Spleen (tissue), 11 donors: Measurements from ENCODE around the gene LSMEM2. TPM values are rescaled to one million over a fixed set of nuclear protein-coding genes. Genes with fewer than 3 reads are reported as not detected.
"Not testable (repeated sequence)": the region's sequence is repeated elsewhere in the genome, so short reads cannot be mapped to it uniquely, and the experiment has no call there.

ENCODE experiments used
- DNase-seq: peaks from one replicate; pipeline ENCODE4 v3.0.0-alpha.2; 2020
- H3K27ac ChIP-seq, 8 donors: fragments of 200-600 bp; sonication (generic) in 7 of 8; 1 replicate in 4 of 8; 2 replicates in 4 of 8; pipeline versions ENCODE4 v1.5.0 to v1.8.0; 2016 to 2021; ENCODE audit warnings: inconsistent platforms in 4 of 8, mild to moderate bottlenecking in 4 of 8, moderate library complexity in 1 of 8
- H3K27me3 ChIP-seq, 7 donors: fragments of 200-600 bp; sonication (generic) in 6 of 7; replicated peaks in 1 of 7; 1 replicate in 4 of 7; 2 replicates in 3 of 7; pipeline versions ENCODE4 v1.5.0 to v1.8.0; 2016 to 2021; ENCODE audit warnings: inconsistent platforms in 3 of 7, mild to moderate bottlenecking in 1 of 7
- H3K36me3 ChIP-seq, 6 donors: fragments of 200-600 bp; sonication (generic) in 5 of 6; 1 replicate in 4 of 6; 2 replicates in 2 of 6; pipeline versions ENCODE4 v1.5.0 to v1.8.0; 2016 to 2021; ENCODE audit warnings: inconsistent platforms in 2 of 6
- H3K4me1 ChIP-seq, 6 donors: fragments of 200-600 bp; sonication (generic) in 5 of 6; 1 replicate in 3 of 6; 2 replicates in 3 of 6; pipeline versions ENCODE4 v1.5.0 to v1.8.0; 2016 to 2021; ENCODE audit warnings: inconsistent platforms in 3 of 6
- H3K4me3 ChIP-seq, 8 donors: fragments of 200-600 bp; sonication (generic) in 7 of 8; 1 replicate in 4 of 8; 2 replicates in 4 of 8; pipeline versions ENCODE4 v1.5.0 to v1.8.0; 2016 to 2021; ENCODE audit warnings: inconsistent platforms in 4 of 8, mild to moderate bottlenecking in 4 of 8, moderate library complexity in 2 of 8
- H3K9me3 ChIP-seq, 8 donors: fragments of 200-600 bp; sonication (generic) in 7 of 8; 1 replicate in 4 of 8; 2 replicates in 4 of 8; pipeline versions ENCODE4 v1.5.0 to v1.8.0; 2016 to 2021; ENCODE audit warnings: inconsistent platforms in 4 of 8
- CTCF ChIP-seq, 11 experiments: fragments of 200-600 bp in 7 of 11; fragments of 450-650 bp in 4 of 11; sonication (generic) in 4 of 11; IDR thresholded peaks in 8 of 11; conservative IDR thresholded peaks in 3 of 11; 1 replicate in 7 of 11; 2 replicates in 4 of 11; pipeline versions ENCODE4 v1.4.0 to v1.8.0; 2016 to 2021; ENCODE audit warnings: antibody characterized with exemption in 11 of 11, inconsistent platforms in 4 of 11, mild to moderate bottlenecking in 1 of 11
- POLR2A ChIP-seq, 3 donors: fragments of 450-650 bp; IDR thresholded peaks; one replicate each; pipeline ENCODE4 v1.5.1; 2017; ENCODE audit warnings: antibody characterized with exemption in 3 of 3, mild to moderate bottlenecking in 1 of 3
- POLR2AphosphoS5 ChIP-seq, 3 donors: sonication (generic); formaldehyde crosslinking; IDR thresholded peaks; one replicate each; pipeline ENCODE4 v1.5.1; 2017; ENCODE audit warnings: antibody characterized with exemption in 3 of 3
- WGBS, 5 donors: extraction: QIAGEN DNeasy Blood & Tissue Kit in 3 of 5; methylation state at CpG; one replicate each; pipeline versions ENCODE4 v1.1.5 to v1.1.7; 2013 to 2018; 5-methylcytosine and 5-hydroxymethylcytosine counted together
- intact Hi-C: fragments of 100-400 bp; cut with DNase I; formaldehyde crosslinking; loops from one replicate; pipeline ENCODE4 v1.15.0; 2023; ENCODE audit warnings: low total_unique reads
- polyA plus RNA-seq, 3 donors: library from polyadenylated mRNA; stranded (reverse); fragments of 200-250 nt; gene quantifications; one replicate each; pipeline ENCODE4 v1.2.1, GENCODE V29; 2013
- total RNA-seq, 7 donors: library from RNA; depleted of rRNA in 3 of 7; stranded (reverse); fragments of >200 nt in 3 of 7; fragmentation: NEBNext Ultra II Directional in 4 of 7; extraction: Animal tissue kit (Norgen Biotek cat#: 25700) in 4 of 7; gene quantifications; one replicate each; pipeline versions ENCODE4 v1.1.0 to v1.2.1, GENCODE V29; 2016 to 2021
- donor health status: healthy with polysubstance abuse.
- donor health status: DM: no; HTN: no; CAD: no; lungs with moderate emphysema.
- donor health status: DM: no; HTN: no; CAD: no.
- donor health status: Bipolar disorder and iron deficiency.
- donor health status: healthy.
- donor health status: DM: no; HTN: no; CAD: no.
- donor health status: DM: yes; HTN: yes; CAD: no.

The LSMEM2 gene
- total and polyA plus RNA-seq, 10 donors, result 0.06 to 0.46 (median 0.24) TPM; not detected in 6

DNA sequence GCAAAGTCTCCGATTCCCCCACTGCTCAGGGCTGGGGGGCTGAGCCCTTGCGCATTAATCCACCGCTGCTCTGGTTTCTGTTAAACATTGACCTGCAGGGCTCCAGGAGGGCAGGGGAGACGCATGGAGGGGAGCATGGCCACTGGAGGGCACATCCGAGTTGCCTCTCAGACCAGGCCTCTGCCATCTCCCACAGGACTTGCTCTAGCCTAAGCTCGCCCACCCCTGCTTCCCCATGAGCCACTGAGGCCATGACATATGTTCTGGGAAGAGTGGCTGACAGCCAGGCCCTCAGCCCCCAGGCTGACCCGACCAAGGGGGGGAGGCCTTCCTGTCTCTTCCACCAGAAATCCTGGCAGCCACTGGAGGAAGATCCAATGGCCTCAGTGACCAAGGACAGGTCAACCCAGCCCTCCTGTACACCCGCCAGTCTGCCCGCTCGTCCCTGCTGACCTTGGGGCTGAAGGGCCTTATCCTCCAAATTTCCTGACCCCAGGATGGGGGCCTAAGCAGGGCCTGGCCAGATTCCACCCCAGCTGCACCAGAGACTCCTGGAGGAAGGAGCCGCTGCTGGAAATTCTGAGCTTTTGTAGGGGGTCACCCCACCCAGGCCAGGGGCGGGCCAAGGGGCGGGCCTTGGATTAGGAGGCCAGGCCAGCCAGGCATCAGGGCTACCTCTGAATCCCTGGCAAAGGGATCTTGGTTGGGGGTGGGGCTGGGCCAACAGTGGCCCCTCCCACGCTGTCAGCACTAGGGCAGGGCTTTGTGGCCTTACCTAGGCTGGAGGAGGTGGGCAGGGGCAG lies 24.3 kb downstream of the LSMEM2 start, which contains the start of gene HYAL1:
Gene HYAL1, minus strand, starts transcription at position 562 of the 803 bp plus-strand sequence. CDS start 618 bp downstream, outside the sequence.
- DNase-seq, result peak; percentile 91
- peak within 1 kb of the TSS; percentile 2 to 98 (median 94) for H3K27ac ChIP-seq

DNA sequence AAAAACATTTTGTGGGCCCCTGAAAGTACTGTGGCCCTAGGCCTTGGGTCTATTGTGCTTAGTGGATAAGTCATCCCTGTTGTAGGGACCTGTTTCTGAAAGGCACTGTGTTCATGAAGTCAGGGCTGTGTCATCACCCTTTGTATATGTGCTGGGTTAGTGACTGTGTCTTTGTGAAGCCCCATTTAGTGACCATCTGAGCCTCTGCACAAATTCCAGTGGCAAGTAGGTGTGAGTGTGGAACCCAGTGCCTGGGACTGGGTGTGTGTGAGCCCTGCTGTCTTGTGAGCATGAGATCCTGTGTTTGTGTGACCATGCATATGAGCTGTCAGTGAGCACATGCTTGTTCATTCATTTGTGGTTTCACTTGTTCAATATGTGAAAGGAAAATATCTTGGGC lies 25.7 kb downstream of the LSMEM2 start:
- Histone ChIP-seq H3K36me3 (peaks cover 0 to 19% (median 3%) of the 10 kb centered on the region in 6 donors), H3K4me3 (no peak overlapping the region), H3K4me1 (peaks cover 7 to 62% (median 32%) of the 10 kb centered on the region in 6 donors), H3K27ac (peak overlapping the region in 4 of 8 donors; percentile 3 to 38 (median 20)), H3K27me3 (no peaks in the 10 kb centered on the region), H3K9me3 (peaks cover 0 to 20% (median 14%) of the 10 kb centered on the region in 8 donors)
- intact Hi-C loops, result no loop called here
- no peak for DNase-seq
- peak in 1 of 3 donors; percentile 51 for TF ChIP-seq POLR2AphosphoS5 (IDR thresholded peaks at IDR 0.05)
- no peak for TF ChIP-seq POLR2A (IDR thresholded peaks at IDR 0.05)
- no peak for TF ChIP-seq CTCF (IDR thresholded peaks at IDR 0.05 in 8 of 11, conservative IDR thresholded peaks at IDR 0.05 in 3 of 11)

More for the DNA sequence above, 24.3 kb downstream of the LSMEM2 start, which contains the start of gene HYAL1:
- Histone ChIP-seq H3K27me3 (no peaks in the 10 kb centered on the region), H3K4me3 (peak within 1 kb of the TSS; percentile 6 to 90 (median 34)), H3K36me3 (peaks cover 0 to 8% (median 0%) of the 10 kb centered on the region in 6 donors), H3K9me3 (peaks cover 0 to 10% (median 5%) of the 10 kb centered on the region in 8 donors), H3K4me1 (peaks cover 14 to 70% (median 38%) of the 10 kb centered on the region in 6 donors)
- TF ChIP-seq POLR2A (IDR thresholded peaks at IDR 0.05) (no peak), CTCF (IDR thresholded peaks at IDR 0.05 in 8 of 11, conservative IDR thresholded peaks at IDR 0.05 in 3 of 11) (peak in 1 of 11 experiments; percentile 34), POLR2AphosphoS5 (IDR thresholded peaks at IDR 0.05) (peak; percentile 86 to 88 (median 86))
- WGBS, 5 donors, result 38 to 73% (median 56%) methylated on average over 9 to 14 of the region's 14 CpGs
- intact Hi-C loops, result no loop called here

- peaks cover 6 to 49% (median 26%) of the 10 kb centered on the region in 6 donors for H3K4me1 ChIP-seq
- DNase-seq, H3K27me3 ChIP-seq, intact Hi-C loops: not testable (repeated sequence)
- peak overlapping the region in 6 of 8 donors; percentile 14 to 64 (median 36) for H3K4me3 ChIP-seq
- H3K27ac ChIP-seq, result peak overlapping the region in 6 of 8 donors; percentile 43 to 88 (median 82)
- WGBS, 5 donors, result 80 to 97% (median 83%) methylated on average over 6 to 32 of the region's 32 CpGs; no CpG with 5 or more reads in 1 of the 5 donors
- H3K9me3 ChIP-seq, result peaks cover 0 to 20% (median 14%) of the 10 kb centered on the region in 8 donors
- peaks cover 0 to 46% (median 3%) of the 10 kb centered on the region in 6 donors for H3K36me3 ChIP-seq
Observed at GRCh38 chr3:50312041-50312440, 33.2 kb downstream of the LSMEM2 start.

- H3K4me1 ChIP-seq, result peaks cover 6 to 72% (median 47%) of the 10 kb centered on the region in 6 donors
- 56 to 85% (median 77%) methylated on average over 3 of the region's 3 CpGs for WGBS, 5 donors
- DNase-seq, result no peak
Observed at GRCh38 chr3:50314342-50314741, 35.5 kb downstream of the LSMEM2 start.

More at GRCh38 chr3:50314342-50314741, 35.5 kb downstream of the LSMEM2 start:
- intact Hi-C loops, result no loop called here
- Histone ChIP-seq H3K9me3 (no peaks in the 10 kb centered on the region), H3K27me3 (no peaks in the 10 kb centered on the region), H3K4me3 (peak overlapping the region in 1 of 8 donors; percentile 11), H3K36me3 (peaks cover 2 to 53% (median 20%) of the 10 kb centered on the region in 6 donors), H3K27ac (peak overlapping the region in 6 of 8 donors; percentile 6 to 93 (median 47))
- TF ChIP-seq POLR2A (IDR thresholded peaks at IDR 0.05) (no peak), CTCF (IDR thresholded peaks at IDR 0.05 in 8 of 11, conservative IDR thresholded peaks at IDR 0.05 in 3 of 11) (no peak), POLR2AphosphoS5 (IDR thresholded peaks at IDR 0.05) (peak in 1 of 3 donors; percentile 44)
